Measurements from ENCODE around the gene ZRANB3. TPM values are rescaled to one million over a fixed set of nuclear protein-coding genes. Genes with fewer than 3 reads are reported as not detected.
"Not testable (repeated sequence)": the region's sequence is repeated elsewhere in the genome, so short reads cannot be mapped to it uniquely, and the experiment has no call there.

ZRANB3 gene
- total and polyA plus RNA-seq, 8 donors, result 0.91 to 6.1 (median 4.1) TPM

- no peak for FAIRE-seq
These were observed 59.9 kb downstream of the ZRANB3 start for GRCh38 chr2:135471106-135471505.

GRCh38 chr2:135457279-135457678 lies 73.7 kb downstream of the ZRANB3 start:
- intact Hi-C loops (cut with DNase I), result no loop called here
- Histone ChIP-seq H3K4me3 (no peak overlapping the region), H3K27me3 (no peaks in the 10 kb centered on the region), H3K4me1 (no peaks in the 10 kb centered on the region), H3K27ac (no peak overlapping the region), H3K36me3 (no peaks in the 10 kb centered on the region), H3K9me3 (no peaks in the 10 kb centered on the region)
- FAIRE-seq (no peak), DNase-seq (no peak), ATAC-seq (no peak)
- TF ChIP-seq, protein P1, sequence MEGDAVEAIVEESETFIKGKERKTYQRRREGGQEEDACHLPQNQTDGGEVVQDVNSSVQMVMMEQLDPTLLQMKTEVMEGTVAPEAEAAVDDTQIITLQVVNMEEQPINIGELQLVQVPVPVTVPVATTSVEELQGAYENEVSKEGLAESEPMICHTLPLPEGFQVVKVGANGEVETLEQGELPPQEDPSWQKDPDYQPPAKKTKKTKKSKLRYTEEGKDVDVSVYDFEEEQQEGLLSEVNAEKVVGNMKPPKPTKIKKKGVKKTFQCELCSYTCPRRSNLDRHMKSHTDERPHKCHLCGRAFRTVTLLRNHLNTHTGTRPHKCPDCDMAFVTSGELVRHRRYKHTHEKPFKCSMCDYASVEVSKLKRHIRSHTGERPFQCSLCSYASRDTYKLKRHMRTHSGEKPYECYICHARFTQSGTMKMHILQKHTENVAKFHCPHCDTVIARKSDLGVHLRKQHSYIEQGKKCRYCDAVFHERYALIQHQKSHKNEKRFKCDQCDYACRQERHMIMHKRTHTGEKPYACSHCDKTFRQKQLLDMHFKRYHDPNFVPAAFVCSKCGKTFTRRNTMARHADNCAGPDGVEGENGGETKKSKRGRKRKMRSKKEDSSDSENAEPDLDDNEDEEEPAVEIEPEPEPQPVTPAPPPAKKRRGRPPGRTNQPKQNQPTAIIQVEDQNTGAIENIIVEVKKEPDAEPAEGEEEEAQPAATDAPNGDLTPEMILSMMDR (IDR thresholded peaks at IDR 0.05), result no peak

More at GRCh38 chr2:135471106-135471505, 59.9 kb downstream of the ZRANB3 start:
- Histone ChIP-seq H3K27me3 (no peaks in the 10 kb centered on the region), H3K4me1 (no peaks in the 10 kb centered on the region), H3K4me3 (no peak overlapping the region), H3K36me3 (no peaks in the 10 kb centered on the region), H3K27ac (no peak overlapping the region), H3K9me3 (no peaks in the 10 kb centered on the region)
- ATAC-seq (no peak), DNase-seq (no peak)
- TF ChIP-seq, protein P1 (IDR thresholded peaks at IDR 0.05), result no peak
- intact Hi-C loops (cut with DNase I), result no loop called here

- 99 to 100% methylated on average over 1 of the region's 1 CpG for WGBS, 2 donors
- Histone ChIP-seq H3K9me3 (no peaks in the 10 kb centered on the region), H3K4me1 (no peaks in the 10 kb centered on the region), H3K27ac (no peak overlapping the region), H3K27me3 (no peaks in the 10 kb centered on the region), H3K36me3 (no peaks in the 10 kb centered on the region), H3K4me3 (no peak overlapping the region)
- TF ChIP-seq, protein P1 (IDR thresholded peaks at IDR 0.05), result no peak
- intact Hi-C loops (cut with DNase I), result no loop called here
- FAIRE-seq (no peak), ATAC-seq (no peak), DNase-seq (no peak)
These were observed 74.2 kb downstream of the ZRANB3 start for GRCh38 chr2:135456835-135457234.

GRCh38 chr2:135456431-135456830 lies 74.6 kb downstream of the ZRANB3 start:
- intact Hi-C loops (cut with DNase I), result no loop called here
- Histone ChIP-seq H3K4me1 (no peaks in the 10 kb centered on the region), H3K36me3 (no peaks in the 10 kb centered on the region), H3K27ac (no peak overlapping the region), H3K4me3 (no peak overlapping the region), H3K27me3 (no peaks in the 10 kb centered on the region), H3K9me3 (no peaks in the 10 kb centered on the region)
- no peak for FAIRE-seq
- 94 to 97% methylated on average over 2 of the region's 2 CpGs for WGBS, 2 donors
- TF ChIP-seq, protein P1 (IDR thresholded peaks at IDR 0.05), result no peak
- ATAC-seq, result no peak
- DNase-seq, result no peak

- no peaks in the 10 kb centered on the region for H3K36me3 ChIP-seq
- ATAC-seq, result no peak
- no peaks in the 10 kb centered on the region for H3K27me3 ChIP-seq
- no peaks in the 10 kb centered on the region for H3K9me3 ChIP-seq
- no peaks in the 10 kb centered on the region for H3K4me1 ChIP-seq
- H3K4me3 ChIP-seq, result no peak overlapping the region
- WGBS, 2 donors, result 98% methylated on average over 1 of the region's 1 CpG
- TF ChIP-seq, protein P1 (IDR thresholded peaks at IDR 0.05), result no peak
- intact Hi-C loops (cut with DNase I), result no loop called here
- H3K27ac ChIP-seq, result no peak overlapping the region
- no peak for FAIRE-seq
- DNase-seq, result no peak
These were observed 76.4 kb downstream of the ZRANB3 start for GRCh38 chr2:135454608-135455007.

DNA sequence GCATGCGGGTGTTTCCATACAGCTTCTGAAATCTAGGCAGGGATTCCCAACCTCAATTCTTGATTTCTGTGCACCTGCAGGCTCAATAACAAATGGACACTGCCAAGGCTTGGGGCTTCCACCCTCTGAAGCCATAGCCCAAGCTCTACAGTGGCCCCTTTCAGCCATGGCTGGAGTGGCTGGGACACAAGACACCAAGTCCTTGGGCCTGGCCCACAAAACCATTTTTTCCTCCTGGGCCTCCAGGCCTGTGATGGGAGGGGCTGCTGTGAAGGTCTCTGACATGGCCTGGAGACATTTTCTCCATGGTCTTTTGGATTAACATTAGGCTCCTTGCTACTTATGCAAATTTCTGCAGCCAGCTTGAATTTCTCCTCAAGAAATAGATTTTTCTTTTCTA lies 78.0 kb downstream of the ZRANB3 start:
- H3K27ac ChIP-seq; FAIRE-seq; ATAC-seq; intact Hi-C loops (cut with DNase I); H3K27me3 ChIP-seq; H3K4me1 ChIP-seq; H3K9me3 ChIP-seq; DNase-seq; H3K4me3 ChIP-seq; H3K36me3 ChIP-seq: not testable (repeated sequence)
- 99 to 100% methylated on average over 1 of the region's 1 CpG for WGBS, 2 donors
